ENCODE results near the gene E4F1.

DNA sequence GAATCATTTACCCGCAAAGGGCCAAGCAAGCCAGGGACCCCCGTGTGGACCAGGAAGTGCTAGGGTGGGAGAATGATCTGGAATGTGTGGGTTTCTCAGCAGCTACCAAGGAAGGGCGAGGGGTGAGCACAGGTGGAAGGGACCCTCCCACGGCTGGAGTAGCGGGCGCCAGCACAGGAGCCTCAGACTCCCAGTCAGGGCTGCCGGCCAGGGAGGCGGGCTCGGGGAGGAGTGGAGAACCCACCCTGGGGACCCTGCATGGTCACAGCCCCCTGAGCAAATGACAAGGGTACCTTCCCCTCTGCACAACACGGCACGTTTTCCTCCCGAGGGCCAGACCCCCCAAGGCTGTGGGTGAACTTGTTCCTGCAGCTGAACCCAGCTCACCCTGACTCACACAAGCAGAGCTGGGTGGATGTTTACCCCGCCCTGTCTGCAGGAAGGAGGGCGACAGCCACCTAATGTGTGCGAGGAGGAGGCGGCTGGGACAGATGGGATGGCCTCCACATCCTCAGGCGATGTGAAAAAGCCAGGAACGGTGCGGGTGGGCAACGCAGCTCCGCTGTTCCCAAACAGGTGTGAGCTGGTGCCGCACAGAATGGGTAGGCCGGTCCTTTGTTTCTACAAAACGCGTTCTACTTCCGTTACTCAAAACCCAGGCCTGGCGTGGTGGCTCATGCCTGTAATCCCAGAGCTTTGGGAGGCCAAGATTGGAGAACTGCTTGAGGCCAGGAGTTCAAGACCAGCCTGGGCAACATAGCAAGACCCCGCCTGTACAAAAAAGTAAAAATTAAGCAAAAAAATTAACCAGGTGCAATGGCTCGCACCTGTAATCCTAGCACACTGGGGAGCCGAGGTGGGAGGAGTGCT is 21.8 kb downstream of the E4F1 start:
- TF ChIP-seq, protein P1, sequence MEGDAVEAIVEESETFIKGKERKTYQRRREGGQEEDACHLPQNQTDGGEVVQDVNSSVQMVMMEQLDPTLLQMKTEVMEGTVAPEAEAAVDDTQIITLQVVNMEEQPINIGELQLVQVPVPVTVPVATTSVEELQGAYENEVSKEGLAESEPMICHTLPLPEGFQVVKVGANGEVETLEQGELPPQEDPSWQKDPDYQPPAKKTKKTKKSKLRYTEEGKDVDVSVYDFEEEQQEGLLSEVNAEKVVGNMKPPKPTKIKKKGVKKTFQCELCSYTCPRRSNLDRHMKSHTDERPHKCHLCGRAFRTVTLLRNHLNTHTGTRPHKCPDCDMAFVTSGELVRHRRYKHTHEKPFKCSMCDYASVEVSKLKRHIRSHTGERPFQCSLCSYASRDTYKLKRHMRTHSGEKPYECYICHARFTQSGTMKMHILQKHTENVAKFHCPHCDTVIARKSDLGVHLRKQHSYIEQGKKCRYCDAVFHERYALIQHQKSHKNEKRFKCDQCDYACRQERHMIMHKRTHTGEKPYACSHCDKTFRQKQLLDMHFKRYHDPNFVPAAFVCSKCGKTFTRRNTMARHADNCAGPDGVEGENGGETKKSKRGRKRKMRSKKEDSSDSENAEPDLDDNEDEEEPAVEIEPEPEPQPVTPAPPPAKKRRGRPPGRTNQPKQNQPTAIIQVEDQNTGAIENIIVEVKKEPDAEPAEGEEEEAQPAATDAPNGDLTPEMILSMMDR (IDR thresholded peaks at IDR 0.05) = no peak
- no peak for TF ChIP-seq POLR2A (IDR thresholded peaks at IDR 0.05)

Data from tibial nerve (tissue), 3 donors.